GM13976 (cell line): ENCODE data around the gene SLC19A1.

Experiments used
- DNase-seq: peaks from one replicate; pipeline ENCODE4 v3.0.0; 2012; ENCODE audit warnings: low spot score
- CTCF ChIP-seq: IDR thresholded peaks from 2 replicates; pipeline ENCODE4 v1.5.1; 2012; ENCODE audit warnings: borderline replicate concordance, mild to moderate bottlenecking; ENCODE audit not compliant: insufficient read depth; ENCODE audit errors: extremely low read depth, missing control alignments, control extremely low read depth
- in situ Hi-C: fragments of 300-500 bp; cut with MboI; formaldehyde crosslinking; loops from one replicate; pipeline ENCODE4 v1.12.0; 2022; ENCODE audit warnings: low sequenced_read_pairs, mixed read lengths, inconsistent platforms; ENCODE audit not compliant: unreplicated experiment

The SLC19A1 gene

GRCh38 chr21:45458281-45459170 is 83.7 kb downstream of the SLC19A1 start:
- DNase-seq, result no peak
- in situ Hi-C loops, result no loop called here
- TF ChIP-seq CTCF, result no peak

GRCh38 chr21:45457832-45458172 is 84.4 kb downstream of the SLC19A1 start:
- no peak for TF ChIP-seq CTCF
- no peak for DNase-seq
- in situ Hi-C loops, result no loop called here

- no peak for DNase-seq
- TF ChIP-seq CTCF, result no peak
- in situ Hi-C loops, result no loop called here
Measured at GRCh38 chr21:45457161-45457831, 84.9 kb downstream of the SLC19A1 start.

- in situ Hi-C loops, result no loop called here
- no peak for DNase-seq
- no peak for TF ChIP-seq CTCF
Measured at GRCh38 chr21:45456584-45457160, 85.6 kb downstream of the SLC19A1 start.

GRCh38 chr21:45455674-45456583 is 86.3 kb downstream of the SLC19A1 start:
- DNase-seq, result no peak
- TF ChIP-seq CTCF, result no peak
- in situ Hi-C loops, result no loop called here
